Right atrium auricular region (tissue), 2 donors: Measurements from ENCODE around the gene ARHGEF33. TPM values are rescaled to one million over a fixed set of nuclear protein-coding genes. Genes with fewer than 3 reads are reported as not detected.

Experiments
- DNase-seq: peaks from one replicate; pipeline ENCODE4 v3.0.0-alpha.2; 2019; ENCODE audit warnings: low spot score
- H3K27ac ChIP-seq, 2 donors: fragments of 200-600 bp; sonication (generic); 1 replicate in 1 of 2; 2 replicates in 1 of 2; pipeline ENCODE4 v1.5.1; 2016 to 2019
- H3K27me3 ChIP-seq, 2 donors: fragments of 200-600 bp; sonication (generic); one replicate each; pipeline versions ENCODE4 v1.5.1 to v1.6.0; 2017 to 2019
- H3K36me3 ChIP-seq: fragments of 200-600 bp; sonication (generic); one replicate; pipeline ENCODE4 v1.5.1; 2016
- H3K4me1 ChIP-seq, 2 donors: fragments of 200-600 bp; sonication (generic); one replicate each; pipeline versions ENCODE4 v1.5.1 to v1.6.0; 2017 to 2019
- H3K4me3 ChIP-seq, 2 donors: fragments of 200-600 bp; sonication (generic); 1 replicate in 1 of 2; 2 replicates in 1 of 2; pipeline ENCODE4 v1.5.1; 2017 to 2019; ENCODE audit warnings: mild to moderate bottlenecking in 1 of 2, moderate library complexity in 1 of 2
- H3K9me3 ChIP-seq, 2 donors: fragments of 200-600 bp; sonication (generic); one replicate each; pipeline ENCODE4 v1.5.1; 2019
- total RNA-seq, 2 donors: library from RNA; depleted of rRNA; stranded (reverse); fragments of >200 nt; gene quantifications; one replicate each; pipeline ENCODE4 v1.1.0, GENCODE V29; 2016
- TF ChIP-seq, protein P1 (sequence below), 2 donors: fragments of 200-600 bp; sonication (generic); IDR thresholded peaks; one replicate each; pipeline ENCODE4 v1.5.1; 2019; ENCODE audit warnings: antibody characterized with exemption in 2 of 2

Gene ARHGEF33
- total RNA-seq, 2 donors from 2014 or later, result 0.24 to 1.0 TPM

DNA sequence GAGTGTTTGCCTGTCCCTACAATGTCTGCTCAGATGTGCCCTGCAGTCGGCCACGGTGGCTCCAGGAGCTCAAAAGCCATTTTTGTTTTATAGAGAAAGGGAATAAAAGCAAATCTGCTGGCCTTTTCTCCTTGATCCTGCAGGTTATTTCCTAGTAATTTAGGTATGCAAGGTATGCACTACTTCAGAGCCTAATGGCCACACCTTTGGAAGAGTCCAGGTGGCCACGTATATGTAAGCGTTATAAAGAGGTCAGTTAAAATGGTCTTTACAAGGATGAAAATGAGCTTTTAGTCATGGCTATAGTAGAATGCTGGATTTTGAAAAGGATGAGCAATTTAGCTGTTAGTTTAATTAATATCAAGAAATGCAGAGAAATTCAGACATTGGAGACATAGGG, 81.7 kb downstream of the ARHGEF33 start:
- TF ChIP-seq, protein P1, sequence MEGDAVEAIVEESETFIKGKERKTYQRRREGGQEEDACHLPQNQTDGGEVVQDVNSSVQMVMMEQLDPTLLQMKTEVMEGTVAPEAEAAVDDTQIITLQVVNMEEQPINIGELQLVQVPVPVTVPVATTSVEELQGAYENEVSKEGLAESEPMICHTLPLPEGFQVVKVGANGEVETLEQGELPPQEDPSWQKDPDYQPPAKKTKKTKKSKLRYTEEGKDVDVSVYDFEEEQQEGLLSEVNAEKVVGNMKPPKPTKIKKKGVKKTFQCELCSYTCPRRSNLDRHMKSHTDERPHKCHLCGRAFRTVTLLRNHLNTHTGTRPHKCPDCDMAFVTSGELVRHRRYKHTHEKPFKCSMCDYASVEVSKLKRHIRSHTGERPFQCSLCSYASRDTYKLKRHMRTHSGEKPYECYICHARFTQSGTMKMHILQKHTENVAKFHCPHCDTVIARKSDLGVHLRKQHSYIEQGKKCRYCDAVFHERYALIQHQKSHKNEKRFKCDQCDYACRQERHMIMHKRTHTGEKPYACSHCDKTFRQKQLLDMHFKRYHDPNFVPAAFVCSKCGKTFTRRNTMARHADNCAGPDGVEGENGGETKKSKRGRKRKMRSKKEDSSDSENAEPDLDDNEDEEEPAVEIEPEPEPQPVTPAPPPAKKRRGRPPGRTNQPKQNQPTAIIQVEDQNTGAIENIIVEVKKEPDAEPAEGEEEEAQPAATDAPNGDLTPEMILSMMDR (IDR thresholded peaks at IDR 0.05), result no peak
- Histone ChIP-seq H3K27me3 (no peaks in the 10 kb centered on the region), H3K36me3 (no peaks in the 10 kb centered on the region), H3K4me3 (no peak overlapping the region), H3K9me3 (no peaks in the 10 kb centered on the region), H3K27ac (no peak overlapping the region), H3K4me1 (no peaks in the 10 kb centered on the region)
- DNase-seq, result no peak

GRCh38 chr2:38973266-38973665, 83.6 kb downstream of the ARHGEF33 start:
- no peak for DNase-seq
- no peaks in the 10 kb centered on the region for H3K27me3 ChIP-seq
- H3K4me1 ChIP-seq, result no peaks in the 10 kb centered on the region
- H3K4me3 ChIP-seq, result no peak overlapping the region
- no peak overlapping the region for H3K27ac ChIP-seq
- H3K36me3 ChIP-seq, result no peaks in the 10 kb centered on the region
- TF ChIP-seq, protein P1 (IDR thresholded peaks at IDR 0.05), result no peak
- no peaks in the 10 kb centered on the region for H3K9me3 ChIP-seq

GRCh38 chr2:38975042-38975441, 85.4 kb downstream of the ARHGEF33 start:
- no peak for DNase-seq
- no peak overlapping the region for H3K4me3 ChIP-seq
- H3K36me3 ChIP-seq, result no peaks in the 10 kb centered on the region

DNA sequence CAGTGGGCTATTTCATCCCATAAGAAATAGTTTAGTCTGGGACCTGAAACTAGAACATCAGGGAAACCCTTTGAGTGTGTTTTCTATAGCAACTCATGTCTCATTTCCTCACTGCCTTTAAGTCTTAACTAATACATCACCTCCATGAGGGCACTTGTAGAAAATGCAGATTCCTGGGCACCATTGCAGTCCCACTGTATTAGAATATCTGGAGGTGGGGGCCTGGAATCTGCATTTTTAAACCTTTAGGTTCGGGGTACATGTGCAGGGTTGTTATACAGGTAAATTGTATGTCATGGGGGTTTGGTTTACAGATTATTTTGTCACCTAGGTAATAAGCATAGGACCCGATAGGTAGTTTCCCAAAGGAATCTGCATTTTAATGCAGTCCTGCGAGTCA, 87.4 kb downstream of the ARHGEF33 start:
- Histone ChIP-seq H3K36me3 (no peaks in the 10 kb centered on the region), H3K9me3 (no peaks in the 10 kb centered on the region), H3K27me3 (no peaks in the 10 kb centered on the region), H3K4me3 (no peak overlapping the region), H3K27ac (no peak overlapping the region), H3K4me1 (no peaks in the 10 kb centered on the region)
- no peak for DNase-seq
- TF ChIP-seq, protein P1 (IDR thresholded peaks at IDR 0.05), result no peak

More at GRCh38 chr2:38975042-38975441, 85.4 kb downstream of the ARHGEF33 start:
- Histone ChIP-seq H3K9me3 (no peaks in the 10 kb centered on the region), H3K4me1 (no peaks in the 10 kb centered on the region), H3K27me3 (no peaks in the 10 kb centered on the region), H3K27ac (no peak overlapping the region)
- TF ChIP-seq, protein P1 (IDR thresholded peaks at IDR 0.05), result no peak

DNA sequence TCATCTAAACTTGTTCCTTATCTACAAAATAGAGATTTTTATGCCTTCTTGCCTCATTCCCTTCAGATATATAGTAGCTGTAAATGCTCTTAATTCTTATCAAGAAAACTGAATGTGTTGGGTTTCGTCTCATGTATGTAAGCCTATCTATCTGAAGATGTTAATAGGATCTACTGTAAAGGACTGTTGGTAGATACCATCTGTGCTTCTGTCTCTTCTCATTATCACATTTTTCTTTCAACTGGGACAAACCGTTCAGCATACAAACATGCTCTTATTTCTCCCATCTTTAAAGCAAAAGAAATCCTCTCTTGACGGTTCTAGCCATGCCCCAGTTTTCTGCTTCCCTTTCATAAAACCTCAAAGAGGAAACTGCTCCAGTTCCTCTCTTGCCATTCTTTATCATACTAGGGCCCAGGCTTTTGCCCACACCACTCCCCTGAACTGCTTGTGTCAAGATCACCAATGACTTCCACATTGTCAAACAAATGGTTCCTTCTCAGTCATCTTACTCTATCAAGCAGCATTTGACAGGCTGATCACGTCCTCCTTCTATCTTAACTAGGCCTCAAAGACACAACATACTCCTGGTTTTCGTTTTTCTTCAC, 88.7 kb downstream of the ARHGEF33 start:
- Histone ChIP-seq H3K9me3 (no peaks in the 10 kb centered on the region), H3K4me1 (no peaks in the 10 kb centered on the region), H3K27me3 (no peaks in the 10 kb centered on the region), H3K36me3 (no peaks in the 10 kb centered on the region), H3K4me3 (no peak overlapping the region), H3K27ac (no peak overlapping the region)
- TF ChIP-seq, protein P1 (IDR thresholded peaks at IDR 0.05), result no peak
- no peak for DNase-seq

DNA sequence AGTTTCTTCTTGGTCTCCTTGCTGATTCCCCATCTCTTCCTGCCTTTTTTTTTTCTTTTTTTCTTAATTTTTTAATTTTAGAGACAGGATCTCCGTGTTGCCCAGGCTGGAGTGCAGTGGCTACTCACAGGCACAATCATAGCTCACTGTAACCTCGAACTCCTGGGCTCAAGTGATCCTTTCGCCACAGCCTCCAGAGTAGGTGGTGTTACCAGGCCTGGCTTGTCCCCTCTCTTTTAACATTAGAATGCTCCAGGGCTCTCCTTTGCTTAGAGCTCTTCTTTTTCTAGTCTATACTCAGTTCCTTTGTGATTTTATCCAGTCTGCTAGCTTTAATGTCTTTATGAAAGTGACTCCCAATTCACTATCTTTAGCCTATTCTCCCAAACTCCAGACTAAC, 89.2 kb downstream of the ARHGEF33 start:
- Histone ChIP-seq H3K36me3 (no peaks in the 10 kb centered on the region), H3K4me3 (no peak overlapping the region), H3K27ac (no peak overlapping the region), H3K4me1 (no peaks in the 10 kb centered on the region), H3K27me3 (no peaks in the 10 kb centered on the region), H3K9me3 (no peaks in the 10 kb centered on the region)
- no peak for DNase-seq
- TF ChIP-seq, protein P1 (IDR thresholded peaks at IDR 0.05), result no peak
